GM12891 (cell line): ENCODE data around the gene RYR3.

Experiments
- DNase-seq: peaks from one replicate; pipeline ENCODE4 v3.0.0; 2011; ENCODE audit warnings: low spot score; ENCODE audit not compliant: insufficient read length
- FAIRE-seq: peaks from 2 replicates; lab custom pipeline; 2011; peaks lifted over from hg19 to GRCh38; lab: Jason Lieb, UNC
- PAX5 ChIP-seq: IDR thresholded peaks from 2 replicates; pipeline ENCODE4 v1.6.1; 2011; ENCODE audit warnings: low read length, moderate library complexity, mild to moderate bottlenecking; ENCODE audit not compliant: insufficient read depth, severe bottlenecking
- POLR2A ChIP-seq: IDR thresholded peaks from 2 replicates; pipeline ENCODE4 v1.6.1; 2011; ENCODE audit warnings: low read depth, low read length, control low read depth
- POLR2AphosphoS5 ChIP-seq: IDR thresholded peaks from 2 replicates; pipeline ENCODE4 v1.6.1; 2011; ENCODE audit warnings: low read depth, low read length, control low read depth
- POU2F2 ChIP-seq: IDR thresholded peaks from 2 replicates; pipeline ENCODE4 v1.6.1; 2011; ENCODE audit warnings: low read depth, mild to moderate bottlenecking, control low read depth, low read length, moderate library complexity
- SPI1 ChIP-seq: IDR thresholded peaks from 2 replicates; pipeline ENCODE4 v1.6.1; 2011; ENCODE audit warnings: low read depth, low read length, control low read depth
- TAF1 ChIP-seq: IDR thresholded peaks from 2 replicates; pipeline ENCODE4 v1.6.1; 2011; ENCODE audit warnings: low read depth, low read length, control low read depth

RYR3 gene

GRCh38 chr15:33612721-33613304, 302.0 kb downstream of the RYR3 start:
- TF ChIP-seq POU2F2 (no peak), POLR2AphosphoS5 (no peak), SPI1 (no peak), TAF1 (no peak), POLR2A (no peak), PAX5 (no peak)
- FAIRE-seq (no peak), DNase-seq (no peak)

GRCh38 chr15:33616475-33616874, 305.7 kb downstream of the RYR3 start:
- FAIRE-seq (no peak), DNase-seq (no peak)
- TF ChIP-seq TAF1 = no peak
- TF ChIP-seq POU2F2 = no peak
- TF ChIP-seq SPI1 = no peak
- TF ChIP-seq PAX5 = no peak
- TF ChIP-seq POLR2AphosphoS5 = no peak
- no peak for TF ChIP-seq POLR2A

- FAIRE-seq (no peak), DNase-seq (no peak)
- TF ChIP-seq PAX5 (no peak), POLR2AphosphoS5 (no peak), TAF1 (no peak), SPI1 (no peak), POLR2A (no peak), POU2F2 (no peak)
Observed at GRCh38 chr15:33618350-33618749, 307.6 kb downstream of the RYR3 start.

GRCh38 chr15:33621141-33621540, 310.4 kb downstream of the RYR3 start:
- no peak for TF ChIP-seq SPI1
- TF ChIP-seq POLR2AphosphoS5 = no peak
- no peak for TF ChIP-seq PAX5
- TF ChIP-seq POLR2A = no peak
- FAIRE-seq = no peak

GRCh38 chr15:33623010-33623409, 312.2 kb downstream of the RYR3 start:
- no peak for TF ChIP-seq POLR2AphosphoS5
- no peak for TF ChIP-seq POU2F2
- TF ChIP-seq TAF1 = no peak
- TF ChIP-seq PAX5 = no peak
- TF ChIP-seq SPI1 = no peak
- no peak for TF ChIP-seq POLR2A
- DNase-seq (no peak), FAIRE-seq (no peak)

More at GRCh38 chr15:33621141-33621540, 310.4 kb downstream of the RYR3 start:
- DNase-seq = no peak

- no peak for FAIRE-seq
- no peak for DNase-seq
- TF ChIP-seq POLR2AphosphoS5 (no peak), TAF1 (no peak), POLR2A (no peak), SPI1 (no peak), PAX5 (no peak), POU2F2 (no peak)
Observed at GRCh38 chr15:33624439-33624838, 313.7 kb downstream of the RYR3 start.

GRCh38 chr15:33629647-33630046, 318.9 kb downstream of the RYR3 start:
- TF ChIP-seq POLR2A (no peak), POLR2AphosphoS5 (no peak), TAF1 (no peak), SPI1 (no peak), POU2F2 (no peak), PAX5 (no peak)
- no peak for DNase-seq
- no peak for FAIRE-seq

- no peak for TF ChIP-seq POLR2A
- TF ChIP-seq PAX5 = no peak
- no peak for TF ChIP-seq SPI1
- no peak for DNase-seq
- no peak for FAIRE-seq
Observed at GRCh38 chr15:33636234-33636633, 325.5 kb downstream of the RYR3 start.

- no peak for FAIRE-seq
- no peak for DNase-seq
- TF ChIP-seq SPI1 = no peak
- TF ChIP-seq TAF1 = no peak
- TF ChIP-seq POU2F2 = no peak
- no peak for TF ChIP-seq POLR2A
- no peak for TF ChIP-seq PAX5
Observed at GRCh38 chr15:33636958-33637357, 326.2 kb downstream of the RYR3 start.

- DNase-seq (no peak), FAIRE-seq (no peak)
- no peak for TF ChIP-seq POLR2A
- no peak for TF ChIP-seq SPI1
- TF ChIP-seq TAF1 = no peak
- no peak for TF ChIP-seq POU2F2
- no peak for TF ChIP-seq PAX5
- no peak for TF ChIP-seq POLR2AphosphoS5
Observed at GRCh38 chr15:33638453-33638852, 327.7 kb downstream of the RYR3 start.

- DNase-seq (no peak), FAIRE-seq (no peak)
- TF ChIP-seq PAX5 (no peak), POU2F2 (no peak), TAF1 (no peak), POLR2AphosphoS5 (no peak), SPI1 (no peak), POLR2A (no peak)
Observed at GRCh38 chr15:33639051-33639450, 328.3 kb downstream of the RYR3 start.
